K562 (cell line): ENCODE measurements around the gene DBET. TPM values are rescaled to one million over a fixed set of nuclear protein-coding genes. Genes with fewer than 3 reads are reported as not detected.

Experiments
- ATAC-seq: fragments of 200-7000 bp; cut with Tn5 transposase; 3 replicates; pipeline ENCODE4 v1.9.1; 2020; ENCODE audit warnings: moderate library complexity
- BruUV-seq: library from RNA; stranded (reverse); fragments of 400-500 nt; replicated peaks from 2 replicates; lab custom pipeline; 2021; lab: Mats Ljungman, UMichigan
- CTCF ChIA-PET: fragments of 300-600 bp; formaldehyde crosslinking; extraction: SDS; loops from one replicate; lab custom pipeline; 2021; ENCODE audit warnings: low intra/inter-chr PET ratio; lab: Yijun Ruan, JAX
- POLR2A ChIA-PET: fragments of 300-600, 350-650 bp; sonication (Branson Sonifier 250); formaldehyde crosslinking; extraction: SDS; loops from one replicate; lab custom pipeline; 2021; ENCODE audit warnings: antibody characterized with exemption, inconsistent platforms; lab: Yijun Ruan, JAX
- DNase-seq, 4 experiments: peaks; one replicate each; pipeline versions ENCODE4 v3.0.0 to v3.0.0-alpha.2; 2011 to 2018; ENCODE audit warnings: low spot score in 3 of 4, mixed read lengths in 3 of 4; ENCODE audit errors: extremely low read depth in 1 of 4
- FAIRE-seq: peaks from 2 replicates; lab custom pipeline; 2011; peaks lifted over from hg19 to GRCh38; lab: Jason Lieb, UNC
- H2AFZ ChIP-seq: 2 replicates; pipeline ENCODE4 v1.6.0; 2011; ENCODE audit warnings: low read depth, low read length, control low read depth, inconsistent platforms
- H3K27ac ChIP-seq: fragments of 200-600 bp; 3 replicates; pipeline ENCODE4 v1.8.0; 2011; ENCODE audit warnings: low read depth, mild to moderate bottlenecking, control low read depth, inconsistent platforms, low read length, moderate library complexity, mixed read lengths; ENCODE audit errors: extremely low read depth
- H3K27me3 ChIP-seq, 2 experiments: fragments of 300-600 bp in 1 of 2; 2 replicates in 1 of 2; 3 replicates in 1 of 2; pipeline versions ENCODE4 v1.6.0 to v1.8.0; 2011; ENCODE audit warnings: inconsistent platforms in 2 of 2, low read length in 2 of 2, mild to moderate bottlenecking in 1 of 2, mixed read lengths in 1 of 2, moderate library complexity in 1 of 2; ENCODE audit not compliant: control insufficient read depth in 2 of 2, insufficient read depth in 2 of 2
- H3K36me3 ChIP-seq: fragments of 300-600 bp; 3 replicates; pipeline ENCODE4 v1.8.0; 2011; ENCODE audit warnings: mild to moderate bottlenecking, low read length, inconsistent platforms; ENCODE audit not compliant: control insufficient read depth, insufficient read depth
- H3K4me1 ChIP-seq, 2 experiments: fragments of 200-600 bp in 1 of 2; replicated peaks in 1 of 2; 2 replicates in 1 of 2; 3 replicates in 1 of 2; pipeline versions ENCODE4 v1.5.1 to v1.8.0; 2011; ENCODE audit warnings: inconsistent platforms in 2 of 2, low read length in 2 of 2, mild to moderate bottlenecking in 1 of 2, mixed read lengths in 1 of 2, moderate library complexity in 1 of 2; ENCODE audit not compliant: control insufficient read depth in 2 of 2, insufficient read depth in 2 of 2
- H3K4me2 ChIP-seq: 2 replicates; pipeline ENCODE4 v1.6.1; 2011; ENCODE audit warnings: low read length, control low read depth, inconsistent platforms, mixed read lengths; ENCODE audit not compliant: insufficient read depth
- H3K4me3 ChIP-seq: fragments of 200-600 bp; sonication (generic), shearing (Covaris generic); 2 replicates; pipeline ENCODE4 v1.5.1; 2016; ENCODE audit warnings: control low read depth, inconsistent platforms
- H3K79me2 ChIP-seq: fragments of 200-600 bp; 3 replicates; pipeline ENCODE4 v1.8.0; 2011; ENCODE audit warnings: low read length, inconsistent platforms; ENCODE audit not compliant: control insufficient read depth, insufficient read depth
- H3K9ac ChIP-seq, 2 experiments: 2 replicates each; pipeline versions ENCODE4 v1.6.0 to v1.6.1; 2011; ENCODE audit warnings: low read depth in 2 of 2, low read length in 2 of 2, control low read depth in 1 of 2, inconsistent platforms in 1 of 2, mild to moderate bottlenecking in 1 of 2, mixed read lengths in 1 of 2; ENCODE audit not compliant: insufficient read depth in 1 of 2
- H3K9me1 ChIP-seq: one replicate; pipeline ENCODE4 v1.6.0; 2011; ENCODE audit warnings: inconsistent platforms, mild to moderate bottlenecking, low read length, moderate library complexity; ENCODE audit not compliant: control insufficient read depth, insufficient read depth
- H3K9me3 ChIP-seq: replicated peaks from 2 replicates; pipeline ENCODE4 v1.5.1; 2011; ENCODE audit warnings: low read depth, low read length, inconsistent platforms; ENCODE audit not compliant: control insufficient read depth, insufficient read depth
- H4K20me1 ChIP-seq: replicated peaks from 2 replicates; pipeline ENCODE4 v1.6.1; 2011; ENCODE audit warnings: low read length, inconsistent platforms, mixed read lengths; ENCODE audit not compliant: control insufficient read depth, insufficient read depth
- EGR1 ChIP-seq: fragments of 450-650 bp; conservative IDR thresholded peaks from 2 replicates; pipeline ENCODE4 v1.6.1; 2017; ENCODE audit warnings: mild to moderate bottlenecking
- ILF3 ChIP-seq: fragments of 450-650 bp; IDR thresholded peaks from 2 replicates; pipeline ENCODE4 v1.6.1; 2018; ENCODE audit warnings: antibody characterized with exemption, mild to moderate bottlenecking, moderate library complexity, borderline replicate concordance
- PHF21A ChIP-seq: fragments of 450-650 bp; IDR thresholded peaks from 2 replicates; pipeline ENCODE4 v1.6.1; 2017; ENCODE audit warnings: low read depth, borderline replicate concordance
- RBFOX2 ChIP-seq: fragments of 200-400 bp; formaldehyde crosslinking; IDR thresholded peaks from 2 replicates; pipeline ENCODE4 v1.6.1; 2017; ENCODE audit warnings: low read depth, mild to moderate bottlenecking, low read length, moderate library complexity
- SIN3B ChIP-seq: fragments of 450-650 bp; IDR thresholded peaks from 2 replicates; pipeline ENCODE4 v1.6.1; 2017; ENCODE audit warnings: low read depth, mild to moderate bottlenecking, moderate library complexity
- TRIM24 ChIP-seq, 2 experiments: fragments of 450-650 bp; IDR thresholded peaks; 2 replicates each; pipeline ENCODE4 v1.6.1; 2016
- ZFX ChIP-seq: sonication (generic); formaldehyde crosslinking; IDR thresholded peaks from 2 replicates; pipeline ENCODE4 v1.8.0; 2022; ENCODE audit warnings: mild to moderate bottlenecking, missing genetic modification reagents, moderate library complexity
- WGBS: fragments of 100-300 bp; shearing (Covaris generic); methylation state at CpG from one replicate; pipeline ENCODE4 v1.1.6; 2016; ENCODE audit warnings: low coverage, mixed read lengths; ENCODE audit not compliant: insufficient coverage; ENCODE audit errors: missing lambda C conversion rate; 5-methylcytosine and 5-hydroxymethylcytosine counted together
- in situ Hi-C: fragments of 300-500 bp; cut with MboI; formaldehyde crosslinking; loops from 4 replicates; pipeline ENCODE4 v1.15.0; 2018; ENCODE audit warnings: inconsistent platforms, mixed read lengths
- intact Hi-C: fragments of 100-400 bp; cut with micrococcal nuclease; formaldehyde crosslinking; loops from 2 replicates; pipeline ENCODE4 v1.14.2; 2022
- polyA plus RNA-seq, 8 experiments: library from polyadenylated mRNA; depleted of rRNA in 4 of 8; stranded (reverse) in 5 of 8; unstranded in 3 of 8; fragments of >200 nt; fragmentation: Nextera tagmentation in 2 of 8; fragmentation: Illumina TruSeq in 1 of 8; extraction: Ambion mirVana in 2 of 8; extraction: Trizol in 1 of 8; gene quantifications; 2 replicates each; pipeline versions ENCODE4 v1.2.1 to v1.2.3, GENCODE V29; 2011 to 2014; ENCODE audit warnings: inconsistent platforms in 1 of 8, missing spikeins in 1 of 8
- total RNA-seq, 7 experiments: library from RNA; depleted of rRNA in 6 of 7; stranded (reverse); fragments of >200 nt in 6 of 7; fragmentation: Illumina TruSeq in 2 of 7; extraction: Trizol in 2 of 7; gene quantifications; 2 replicates each; pipeline versions ENCODE4 v1.2.1 to v1.2.3, GENCODE V29; 2011 to 2021; ENCODE audit warnings: low replicate concordance in 1 of 7
- TF ChIP-seq, protein P1 (sequence below): fragments of 250-450 bp; sonication (Bioruptor Pico); IDR thresholded peaks from 2 replicates; pipeline ENCODE4 v1.5.0; 2020; ENCODE audit warnings: mild to moderate bottlenecking
- TF ChIP-seq, protein P2 (sequence below), 2 experiments: IDR thresholded peaks; 2 replicates each; pipeline ENCODE4 v1.6.1; 2012; ENCODE audit warnings: improper control_type of control experiment in 2 of 2, low read depth in 2 of 2, low read length in 2 of 2, borderline replicate concordance in 1 of 2
- TF ChIP-seq, protein P3 (sequence below): fragments of 450-650 bp; IDR thresholded peaks from 2 replicates; pipeline ENCODE4 v1.7.0; 2016; ENCODE audit warnings: borderline replicate concordance

DBET gene
- total and polyA plus RNA-seq, 9 of the 15 experiments (the other 6 are each of a cell fraction or from before 2014, with no cell fraction given): not detected

DNA sequence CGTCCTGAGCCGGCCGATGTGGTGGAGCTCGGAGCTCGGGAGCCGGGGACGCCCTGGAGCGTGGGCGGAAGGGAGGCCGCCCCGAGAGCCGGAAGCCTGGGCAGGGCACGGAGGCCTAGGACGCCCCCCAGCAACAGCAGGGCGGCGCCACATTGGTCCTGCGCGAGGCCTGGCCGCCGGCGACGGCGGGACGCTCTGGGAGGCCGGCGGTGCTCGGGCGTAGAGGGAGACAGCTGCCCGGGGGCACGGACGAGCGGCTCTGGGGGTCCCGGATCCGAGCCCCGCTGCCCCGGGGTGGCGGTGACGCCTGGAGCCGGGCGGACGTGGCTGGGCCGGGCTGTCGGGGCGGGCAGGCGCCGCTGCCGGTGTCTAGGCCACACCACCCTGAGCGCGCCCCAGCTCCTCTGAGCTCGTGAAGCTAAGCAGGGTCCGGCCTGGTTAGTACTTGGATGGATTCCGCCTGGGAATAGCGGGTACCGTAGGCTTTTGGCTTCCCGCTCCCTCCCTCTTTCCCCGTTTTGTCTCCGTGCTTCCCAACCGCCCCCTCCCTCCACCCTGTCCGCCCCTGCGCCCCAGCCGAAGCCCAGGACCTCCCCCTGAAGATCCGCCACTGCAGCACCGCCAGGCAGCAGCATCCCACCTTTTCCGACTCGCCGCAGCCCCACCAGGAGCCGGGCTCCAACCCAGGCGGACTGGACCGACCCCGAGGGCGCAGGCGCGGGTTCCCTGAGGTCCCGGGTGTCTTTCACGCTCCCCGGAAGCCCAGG, 49.3 kb upstream of the DBET start:
- POLR2A ChIA-PET: no interaction called here
- TF ChIP-seq PHF21A (no peak), ILF3 (no peak), RBFOX2 (peak; percentile 75), EGR1 (peak; percentile 87), ZFX (peak; percentile 62), TRIM24 (IDR thresholded peaks at IDR 0.05) (0 out of 4 replicates have a peak, but pooled peaks of 1 of the 2 experiments have one; percentile 12), SIN3B (0 out of 2 replicates have a peak, but pooled peaks have one; percentile 18)
- TF ChIP-seq, protein P1, sequence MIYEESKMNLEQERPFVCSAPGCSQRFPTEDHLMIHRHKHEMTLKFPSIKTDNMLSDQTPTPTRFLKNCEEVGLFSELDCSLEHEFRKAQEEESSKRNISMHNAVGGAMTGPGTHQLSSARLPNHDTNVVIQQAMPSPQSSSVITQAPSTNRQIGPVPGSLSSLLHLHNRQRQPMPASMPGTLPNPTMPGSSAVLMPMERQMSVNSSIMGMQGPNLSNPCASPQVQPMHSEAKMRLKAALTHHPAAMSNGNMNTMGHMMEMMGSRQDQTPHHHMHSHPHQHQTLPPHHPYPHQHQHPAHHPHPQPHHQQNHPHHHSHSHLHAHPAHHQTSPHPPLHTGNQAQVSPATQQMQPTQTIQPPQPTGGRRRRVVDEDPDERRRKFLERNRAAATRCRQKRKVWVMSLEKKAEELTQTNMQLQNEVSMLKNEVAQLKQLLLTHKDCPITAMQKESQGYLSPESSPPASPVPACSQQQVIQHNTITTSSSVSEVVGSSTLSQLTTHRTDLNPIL (CRISPR knock-in tag): no peak
- TF ChIP-seq, protein P2, sequence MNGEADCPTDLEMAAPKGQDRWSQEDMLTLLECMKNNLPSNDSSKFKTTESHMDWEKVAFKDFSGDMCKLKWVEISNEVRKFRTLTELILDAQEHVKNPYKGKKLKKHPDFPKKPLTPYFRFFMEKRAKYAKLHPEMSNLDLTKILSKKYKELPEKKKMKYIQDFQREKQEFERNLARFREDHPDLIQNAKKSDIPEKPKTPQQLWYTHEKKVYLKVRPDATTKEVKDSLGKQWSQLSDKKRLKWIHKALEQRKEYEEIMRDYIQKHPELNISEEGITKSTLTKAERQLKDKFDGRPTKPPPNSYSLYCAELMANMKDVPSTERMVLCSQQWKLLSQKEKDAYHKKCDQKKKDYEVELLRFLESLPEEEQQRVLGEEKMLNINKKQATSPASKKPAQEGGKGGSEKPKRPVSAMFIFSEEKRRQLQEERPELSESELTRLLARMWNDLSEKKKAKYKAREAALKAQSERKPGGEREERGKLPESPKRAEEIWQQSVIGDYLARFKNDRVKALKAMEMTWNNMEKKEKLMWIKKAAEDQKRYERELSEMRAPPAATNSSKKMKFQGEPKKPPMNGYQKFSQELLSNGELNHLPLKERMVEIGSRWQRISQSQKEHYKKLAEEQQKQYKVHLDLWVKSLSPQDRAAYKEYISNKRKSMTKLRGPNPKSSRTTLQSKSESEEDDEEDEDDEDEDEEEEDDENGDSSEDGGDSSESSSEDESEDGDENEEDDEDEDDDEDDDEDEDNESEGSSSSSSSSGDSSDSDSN (IDR thresholded peaks at IDR 0.05; ENCODE audit: borderline replicate concordance in 1 of 2, low read depth in 2 of 2, low read length in 2 of 2): peak in 1 of 2 experiments; percentile 54; a peak in 1 of 4 replicates
- TF ChIP-seq, protein P3, sequence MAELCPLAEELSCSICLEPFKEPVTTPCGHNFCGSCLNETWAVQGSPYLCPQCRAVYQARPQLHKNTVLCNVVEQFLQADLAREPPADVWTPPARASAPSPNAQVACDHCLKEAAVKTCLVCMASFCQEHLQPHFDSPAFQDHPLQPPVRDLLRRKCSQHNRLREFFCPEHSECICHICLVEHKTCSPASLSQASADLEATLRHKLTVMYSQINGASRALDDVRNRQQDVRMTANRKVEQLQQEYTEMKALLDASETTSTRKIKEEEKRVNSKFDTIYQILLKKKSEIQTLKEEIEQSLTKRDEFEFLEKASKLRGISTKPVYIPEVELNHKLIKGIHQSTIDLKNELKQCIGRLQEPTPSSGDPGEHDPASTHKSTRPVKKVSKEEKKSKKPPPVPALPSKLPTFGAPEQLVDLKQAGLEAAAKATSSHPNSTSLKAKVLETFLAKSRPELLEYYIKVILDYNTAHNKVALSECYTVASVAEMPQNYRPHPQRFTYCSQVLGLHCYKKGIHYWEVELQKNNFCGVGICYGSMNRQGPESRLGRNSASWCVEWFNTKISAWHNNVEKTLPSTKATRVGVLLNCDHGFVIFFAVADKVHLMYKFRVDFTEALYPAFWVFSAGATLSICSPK: no peak

More for the DNA sequence above, 49.3 kb upstream of the DBET start:
- Histone ChIP-seq H3K9me1 (no peaks in the 10 kb centered on the region), H3K79me2 (no peaks in the 10 kb centered on the region), H3K4me3 (peak overlapping the region; percentile 35), H3K27me3 (peaks cover 0 to 22% of the 10 kb centered on the region in 2 experiments; a peak in 3 of 5 replicates), H3K9me3 (no peaks in the 10 kb centered on the region), H4K20me1 (no peaks in the 10 kb centered on the region), H3K9ac (peak overlapping the region; percentile 41 to 46; a peak in 3 of 4 replicates), H3K4me1 (peaks cover 0 to 17% of the 10 kb centered on the region in 2 experiments; a peak in 2 of 5 replicates), H2AFZ (peak overlapping the region; percentile 81), H3K36me3 (no peaks in the 10 kb centered on the region), H3K27ac (peak overlapping the region; percentile 32; the same call in 1 of the 3 replicates), H3K4me2 (peak overlapping the region; percentile 37)
- peak; percentile 96 for ATAC-seq
- 10% methylated on average over 43 of the region's 76 CpGs for WGBS
- intact Hi-C loops: no loop called here
- no peak for FAIRE-seq
- DNase-seq: peak; percentile 45 to 64 (median 56)
- CTCF ChIA-PET: no interaction called here
- BruUV-seq: no TSS peak
- in situ Hi-C loops: no loop called here
